Stimulated activated effector memory CD8-positive, alpha-beta T cell treated with anti-CD3 and anti-CD28 coated beads, Interleukin-12 subunit alpha, Interleukin-12 subunit beta, amount 100 ng/mL, for 72 hours (primary cell): ENCODE data around the gene NEBL.

ENCODE experiments used
- ATAC-seq: fragments of 150-1000 bp; cut with Tn5 transposase; 2 replicates; pipeline ENCODE4 v1.10.0; 2021
- DNase-seq, 2 donors: peaks; one replicate each; pipeline ENCODE4 v3.0.0; 2021 to 2022; ENCODE audit warnings: low spot score in 2 of 2
- H3K27ac Mint-ChIP-seq: one replicate; pipeline ENCODE4 v1.8.0; 2022; ENCODE audit warnings: mild to moderate bottlenecking, mixed read lengths
- H3K36me3 Mint-ChIP-seq: one replicate; pipeline ENCODE4 v1.8.0; 2022; ENCODE audit warnings: mild to moderate bottlenecking, mixed read lengths
- H3K4me1 Mint-ChIP-seq: one replicate; pipeline ENCODE4 v1.8.0; 2022; ENCODE audit warnings: mixed read lengths
- H3K4me3 Mint-ChIP-seq: one replicate; pipeline ENCODE4 v1.8.0; 2022; ENCODE audit warnings: mild to moderate bottlenecking, mixed read lengths
- H3K9me3 Mint-ChIP-seq: one replicate; pipeline ENCODE4 v1.8.0; 2022; ENCODE audit warnings: mixed read lengths

The NEBL gene

DNA sequence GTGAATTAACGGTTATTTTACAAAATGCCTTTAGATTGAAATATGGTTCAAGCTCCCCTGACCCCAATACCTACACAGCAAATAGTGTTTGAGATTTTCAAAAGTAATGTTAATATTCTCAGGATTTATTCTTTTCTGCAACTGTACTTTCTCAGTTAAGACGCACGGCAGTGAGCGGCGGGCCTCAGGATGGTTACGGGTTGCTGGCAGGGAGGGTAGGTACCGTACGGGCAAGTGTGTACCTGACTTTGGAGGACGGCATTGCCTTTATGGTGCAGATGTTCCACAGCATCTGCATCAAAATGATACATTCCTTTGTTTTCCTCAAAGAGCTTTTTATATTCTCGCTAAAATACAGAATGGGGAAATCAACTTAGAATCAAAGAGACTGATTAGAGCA, 44.8 kb downstream of the NEBL start:
- H3K4me1 Mint-ChIP-seq: no peaks in the 10 kb centered on the region
- H3K4me3 Mint-ChIP-seq: no peak overlapping the region
- H3K36me3 Mint-ChIP-seq: no peaks in the 10 kb centered on the region
- ATAC-seq (no peak), DNase-seq (no peak)
- no peak overlapping the region for H3K27ac Mint-ChIP-seq
- H3K9me3 Mint-ChIP-seq: peaks cover 8% of the 10 kb centered on the region

DNA sequence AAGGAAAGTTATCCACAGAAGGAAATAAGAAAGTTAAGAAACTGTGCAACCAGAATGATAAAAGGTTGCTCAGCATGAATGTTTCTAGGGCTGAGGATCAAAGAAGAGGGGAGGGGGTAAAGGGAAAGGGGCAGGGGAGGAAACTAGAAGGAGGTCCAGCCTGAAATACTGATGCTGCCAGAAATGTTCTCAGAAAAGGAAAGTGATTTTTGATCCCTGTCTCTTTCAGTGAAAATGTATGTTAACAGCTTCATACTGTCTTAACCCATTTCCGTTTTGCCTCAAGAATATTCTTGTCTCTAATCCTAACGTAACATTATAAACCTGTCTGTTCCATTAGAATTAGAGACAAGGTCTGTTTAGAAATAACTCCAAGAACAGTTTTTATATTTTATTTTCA, 49.6 kb downstream of the NEBL start:
- Mint-ChIP-seq H3K36me3 (no peaks in the 10 kb centered on the region), H3K27ac (no peak overlapping the region), H3K9me3 (no peaks in the 10 kb centered on the region), H3K4me1 (no peaks in the 10 kb centered on the region), H3K4me3 (no peak overlapping the region)
- no peak for ATAC-seq
- DNase-seq: no peak

DNA sequence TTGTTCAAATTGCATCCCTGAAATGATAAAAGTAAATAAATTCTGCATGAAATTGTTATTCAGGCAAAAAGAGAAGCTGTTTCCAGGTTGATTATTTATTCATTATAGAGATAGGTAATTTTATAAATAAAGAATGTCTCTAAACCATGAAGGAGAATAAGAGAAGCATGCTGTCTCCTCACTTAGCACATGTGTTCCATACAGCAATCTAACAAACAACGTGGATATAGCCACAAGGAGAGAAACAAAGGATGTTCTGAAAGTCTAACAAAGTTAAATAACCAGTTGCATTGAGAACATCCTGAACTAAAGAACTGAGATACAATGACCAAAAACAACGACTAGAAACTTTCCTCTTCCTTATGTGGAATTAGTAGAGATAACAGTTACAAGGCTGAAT, 50.8 kb downstream of the NEBL start:
- DNase-seq (no peak), ATAC-seq (no peak)
- Mint-ChIP-seq H3K4me3 (no peak overlapping the region), H3K27ac (no peak overlapping the region), H3K36me3 (no peaks in the 10 kb centered on the region), H3K4me1 (no peaks in the 10 kb centered on the region), H3K9me3 (no peaks in the 10 kb centered on the region)

- Mint-ChIP-seq H3K4me1 (no peaks in the 10 kb centered on the region), H3K9me3 (no peaks in the 10 kb centered on the region), H3K36me3 (no peaks in the 10 kb centered on the region), H3K27ac (no peak overlapping the region), H3K4me3 (no peak overlapping the region)
- ATAC-seq: no peak
- no peak for DNase-seq
Measured at GRCh38 chr10:20841419-20841818, 55.7 kb downstream of the NEBL start.

GRCh38 chr10:20839910-20840309, 57.2 kb downstream of the NEBL start:
- Mint-ChIP-seq H3K9me3 (no peaks in the 10 kb centered on the region), H3K36me3 (no peaks in the 10 kb centered on the region), H3K4me1 (no peaks in the 10 kb centered on the region), H3K4me3 (no peak overlapping the region), H3K27ac (no peak overlapping the region)
- DNase-seq: no peak
- ATAC-seq: no peak

DNA sequence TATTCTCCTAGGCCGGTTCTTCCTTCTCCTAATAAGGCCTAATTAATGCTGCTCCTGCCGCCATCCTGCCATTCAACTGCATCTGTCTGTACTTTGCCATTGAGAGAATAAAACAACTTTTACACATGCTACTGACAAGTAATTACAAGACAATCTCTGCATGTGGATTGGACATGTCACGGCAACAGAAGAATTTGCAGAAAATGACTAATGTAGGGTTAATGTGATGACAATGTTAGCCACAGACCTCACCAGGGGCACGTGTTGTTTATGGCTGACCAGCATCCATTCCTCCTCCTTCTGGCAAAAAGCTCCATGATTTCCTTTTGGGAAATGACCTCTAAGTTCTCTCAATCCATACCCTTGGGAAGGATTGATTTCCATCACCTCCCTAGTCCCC, 58.0 kb downstream of the NEBL start:
- no peak overlapping the region for H3K4me3 Mint-ChIP-seq
- no peaks in the 10 kb centered on the region for H3K9me3 Mint-ChIP-seq
- H3K36me3 Mint-ChIP-seq: no peaks in the 10 kb centered on the region
- no peak overlapping the region for H3K27ac Mint-ChIP-seq
- no peaks in the 10 kb centered on the region for H3K4me1 Mint-ChIP-seq
- DNase-seq (no peak), ATAC-seq (no peak)

DNA sequence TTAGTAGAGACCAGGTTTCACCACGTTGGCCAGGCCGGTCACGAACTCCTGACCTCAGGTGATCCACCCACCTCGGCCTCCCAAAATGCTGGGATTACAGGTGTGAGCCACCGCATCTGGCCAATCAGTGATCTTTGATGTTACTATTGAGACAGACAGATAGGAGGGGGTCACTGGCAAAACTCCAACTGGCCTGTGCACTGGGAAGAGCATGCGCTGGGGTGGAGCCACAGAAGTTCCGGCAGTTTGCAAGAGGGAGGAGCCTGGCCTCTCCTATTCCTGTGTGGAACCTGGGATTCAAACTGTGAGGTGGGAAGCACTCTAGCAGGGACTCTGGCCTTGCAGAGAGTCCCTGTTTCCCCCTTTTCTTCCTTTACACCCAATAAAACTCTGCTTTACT, 60.7 kb downstream of the NEBL start:
- ATAC-seq (no peak), DNase-seq (no peak)
- no peaks in the 10 kb centered on the region for H3K4me1 Mint-ChIP-seq
- no peaks in the 10 kb centered on the region for H3K36me3 Mint-ChIP-seq
- no peak overlapping the region for H3K27ac Mint-ChIP-seq
- no peak overlapping the region for H3K4me3 Mint-ChIP-seq
- H3K9me3 Mint-ChIP-seq: no peaks in the 10 kb centered on the region

DNA sequence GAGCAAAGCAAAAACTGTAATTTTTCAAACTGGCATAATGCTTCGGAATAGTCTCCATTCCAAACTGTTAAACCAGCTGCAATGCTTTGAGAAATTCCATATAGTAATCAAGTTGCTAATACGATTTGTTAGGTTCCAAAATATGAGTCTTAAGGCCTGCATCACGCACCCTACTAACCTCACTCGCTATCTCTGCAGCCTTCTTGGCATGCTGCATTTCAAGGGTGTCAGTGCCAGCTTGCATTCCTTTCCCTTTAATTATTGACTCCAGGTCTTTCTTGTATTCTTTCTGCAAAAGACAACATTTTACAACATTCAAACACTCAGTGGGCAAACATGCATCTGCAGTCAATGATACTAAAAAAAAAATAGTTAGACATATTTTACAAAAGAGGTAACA, 61.8 kb downstream of the NEBL start:
- no peak for ATAC-seq
- DNase-seq: no peak
- no peaks in the 10 kb centered on the region for H3K36me3 Mint-ChIP-seq
- no peaks in the 10 kb centered on the region for H3K9me3 Mint-ChIP-seq
- H3K4me3 Mint-ChIP-seq: no peak overlapping the region
- H3K27ac Mint-ChIP-seq: no peak overlapping the region
- H3K4me1 Mint-ChIP-seq: no peaks in the 10 kb centered on the region

DNA sequence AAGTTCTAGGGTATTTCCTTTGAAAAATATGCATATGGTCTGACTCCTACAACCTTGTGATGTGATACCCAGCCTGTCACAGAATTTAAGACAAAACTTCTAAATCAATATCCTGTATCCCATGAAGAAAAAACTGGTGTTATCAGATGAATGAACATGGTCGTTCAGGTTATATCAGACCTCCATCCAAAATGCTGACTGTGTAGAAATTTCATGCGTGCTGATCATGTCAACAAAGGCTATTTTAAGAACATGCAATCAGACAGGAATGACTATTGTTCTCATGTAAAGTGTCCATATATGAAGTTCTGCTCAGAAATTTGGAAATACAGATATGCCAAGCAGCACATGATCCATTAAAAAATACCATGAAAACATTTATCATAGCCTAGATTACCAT, 62.3 kb downstream of the NEBL start:
- Mint-ChIP-seq H3K4me1 (no peaks in the 10 kb centered on the region), H3K27ac (no peak overlapping the region), H3K4me3 (no peak overlapping the region), H3K9me3 (no peaks in the 10 kb centered on the region), H3K36me3 (no peaks in the 10 kb centered on the region)
- ATAC-seq (no peak), DNase-seq (no peak)

GRCh38 chr10:20822825-20823224, 74.3 kb downstream of the NEBL start:
- Mint-ChIP-seq H3K36me3 (no peaks in the 10 kb centered on the region), H3K4me1 (no peaks in the 10 kb centered on the region), H3K9me3 (peaks cover 5% of the 10 kb centered on the region), H3K27ac (no peak overlapping the region), H3K4me3 (no peak overlapping the region)
- no peak for ATAC-seq
- DNase-seq: no peak

- DNase-seq (no peak), ATAC-seq (no peak)
- no peak overlapping the region for H3K27ac Mint-ChIP-seq
- no peaks in the 10 kb centered on the region for H3K4me1 Mint-ChIP-seq
- H3K4me3 Mint-ChIP-seq: no peak overlapping the region
- peaks cover 2% of the 10 kb centered on the region for H3K9me3 Mint-ChIP-seq
- no peaks in the 10 kb centered on the region for H3K36me3 Mint-ChIP-seq
Measured at GRCh38 chr10:20817646-20818045, 79.5 kb downstream of the NEBL start.

DNA sequence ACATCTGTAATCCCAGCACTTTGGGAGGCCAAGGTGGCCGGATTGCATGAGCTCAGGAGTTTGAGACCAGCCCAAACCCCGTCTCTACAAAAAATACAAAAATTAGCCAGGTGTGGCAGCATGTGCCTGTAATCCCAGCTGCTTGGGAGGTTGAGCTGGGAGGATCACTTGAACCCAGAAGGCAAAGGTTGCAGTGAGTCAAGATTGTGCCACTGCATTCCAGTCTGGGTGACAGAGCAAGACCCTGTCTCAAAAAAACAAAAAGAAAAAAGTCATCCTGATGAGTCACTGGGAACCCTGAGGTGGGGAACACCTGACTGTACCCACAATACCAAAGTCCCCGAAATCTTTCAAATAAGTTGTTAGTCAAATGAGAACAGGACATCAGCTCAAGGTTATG, 80.0 kb downstream of the NEBL start:
- H3K9me3 Mint-ChIP-seq: peaks cover 2% of the 10 kb centered on the region
- no peak overlapping the region for H3K27ac Mint-ChIP-seq
- H3K36me3 Mint-ChIP-seq: no peaks in the 10 kb centered on the region
- ATAC-seq: no peak
- DNase-seq: no peak
- no peaks in the 10 kb centered on the region for H3K4me1 Mint-ChIP-seq
- no peak overlapping the region for H3K4me3 Mint-ChIP-seq

- DNase-seq (no peak), ATAC-seq (no peak)
- no peaks in the 10 kb centered on the region for H3K36me3 Mint-ChIP-seq
- no peaks in the 10 kb centered on the region for H3K4me1 Mint-ChIP-seq
- H3K9me3 Mint-ChIP-seq: peaks cover 2% of the 10 kb centered on the region
- H3K27ac Mint-ChIP-seq: no peak overlapping the region
- H3K4me3 Mint-ChIP-seq: no peak overlapping the region
Measured at GRCh38 chr10:20814116-20814515, 83.0 kb downstream of the NEBL start.

DNA sequence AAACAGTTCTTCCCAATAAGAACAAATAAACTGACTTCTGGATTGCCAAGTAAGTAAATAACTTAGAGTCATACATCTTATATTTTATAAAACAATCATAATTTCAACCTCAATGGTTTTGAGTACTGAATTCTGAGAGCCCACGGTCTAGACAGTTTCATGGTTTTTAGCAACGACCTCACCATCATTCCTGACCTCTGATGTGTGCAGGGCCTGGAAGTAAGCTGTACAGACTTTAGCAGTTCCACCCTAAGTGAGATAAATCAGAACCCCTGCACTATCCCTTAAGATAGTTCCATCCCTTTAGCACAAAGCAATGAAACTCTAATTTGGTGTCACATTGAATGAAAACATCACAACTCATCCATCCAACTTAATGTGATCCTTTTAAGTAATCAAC, 86.0 kb downstream of the NEBL start:
- no peak for ATAC-seq
- no peak overlapping the region for H3K4me3 Mint-ChIP-seq
- no peaks in the 10 kb centered on the region for H3K36me3 Mint-ChIP-seq
- H3K4me1 Mint-ChIP-seq: no peaks in the 10 kb centered on the region
- DNase-seq: no peak
- peaks cover 5% of the 10 kb centered on the region for H3K9me3 Mint-ChIP-seq
- H3K27ac Mint-ChIP-seq: no peak overlapping the region

DNA sequence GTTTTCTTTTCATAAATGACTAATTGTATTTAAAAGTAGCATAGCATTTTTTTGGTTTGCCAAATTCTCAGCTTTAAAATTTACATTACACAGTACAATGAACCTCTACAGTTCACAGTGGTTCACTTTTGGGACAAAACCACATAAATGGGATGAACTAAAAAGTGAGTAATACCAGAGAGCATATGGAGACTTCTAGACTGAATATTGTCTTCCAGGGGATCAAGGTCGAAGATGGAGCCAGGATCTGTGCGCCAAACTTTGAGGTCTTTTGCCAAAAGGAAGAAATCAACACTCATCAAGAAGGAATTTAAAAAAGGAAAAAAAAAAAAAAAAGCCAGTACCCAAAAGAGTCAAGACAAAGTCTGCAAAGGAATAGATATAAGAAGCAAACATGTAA, 87.5 kb downstream of the NEBL start:
- Mint-ChIP-seq H3K27ac (no peak overlapping the region), H3K36me3 (no peaks in the 10 kb centered on the region), H3K9me3 (peaks cover 5% of the 10 kb centered on the region), H3K4me3 (no peak overlapping the region), H3K4me1 (no peaks in the 10 kb centered on the region)
- DNase-seq (no peak), ATAC-seq (no peak)

DNA sequence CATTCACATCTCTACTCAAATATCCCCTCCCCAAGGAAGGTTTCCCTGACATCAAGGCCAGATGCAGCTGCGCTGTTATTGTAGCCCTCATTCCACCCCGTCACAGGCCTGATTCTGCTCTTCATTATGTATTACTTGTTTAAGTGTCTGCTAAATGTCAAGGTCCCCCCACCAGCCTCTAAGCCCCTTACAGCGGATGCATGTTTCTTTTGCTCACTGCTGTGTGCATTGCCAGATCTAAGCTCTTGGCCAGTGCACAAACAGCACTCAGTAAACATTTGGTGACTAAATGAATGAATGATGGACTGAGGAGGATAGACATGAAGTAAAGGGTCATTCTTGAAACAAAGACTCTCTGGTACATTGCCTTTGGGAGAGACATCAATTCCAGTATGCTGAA, 90.6 kb downstream of the NEBL start:
- Mint-ChIP-seq H3K9me3 (peaks cover 5% of the 10 kb centered on the region), H3K4me1 (no peaks in the 10 kb centered on the region), H3K4me3 (no peak overlapping the region), H3K27ac (no peak overlapping the region), H3K36me3 (no peaks in the 10 kb centered on the region)
- DNase-seq (no peak), ATAC-seq (no peak)

- H3K4me1 Mint-ChIP-seq: no peaks in the 10 kb centered on the region
- H3K27ac Mint-ChIP-seq: no peak overlapping the region
- ATAC-seq (no peak), DNase-seq (no peak)
- no peak overlapping the region for H3K4me3 Mint-ChIP-seq
- H3K9me3 Mint-ChIP-seq: peaks cover 2% of the 10 kb centered on the region
- no peaks in the 10 kb centered on the region for H3K36me3 Mint-ChIP-seq
Measured at GRCh38 chr10:20797290-20797689, 99.8 kb downstream of the NEBL start.
